Dermis microvascular lymphatic vessel endothelial cell (primary cell): ENCODE measurements around the gene RTN4RL1. TPM values are rescaled to one million over a fixed set of nuclear protein-coding genes. Genes with fewer than 3 reads are reported as not detected.

Experiments
- DNase-seq, 2 donors: peaks; one replicate each; pipeline versions ENCODE4 v3.0.0 to v3.0.0-alpha.2; 2010; ENCODE audit warnings: low read depth in 2 of 2
- total RNA-seq: library from RNA; depleted of rRNA; stranded (reverse); fragments of >200 nt; gene quantifications from 2 replicates; pipeline ENCODE4 v1.2.1, GENCODE V29; 2014

The RTN4RL1 gene
- total RNA-seq, 1 donor from 2014 or later, result 0.26 TPM

GRCh38 chr17:1919201-1919600, 105.9 kb downstream of the RTN4RL1 start:
- no peak for DNase-seq

- DNase-seq, result no peak
Measured at GRCh38 chr17:1918346-1919162, 106.6 kb downstream of the RTN4RL1 start.

GRCh38 chr17:1916963-1917715, 108.0 kb downstream of the RTN4RL1 start:
- DNase-seq, result no peak

- no peak for DNase-seq
Measured at GRCh38 chr17:1916316-1916715, 108.8 kb downstream of the RTN4RL1 start.

GRCh38 chr17:1915889-1916288, 109.2 kb downstream of the RTN4RL1 start:
- DNase-seq, result no peak

- DNase-seq, result peak; percentile 89 to 92
Measured at GRCh38 chr17:1914661-1915083, 110.5 kb downstream of the RTN4RL1 start.

GRCh38 chr17:1913702-1914101, 111.4 kb downstream of the RTN4RL1 start:
- no peak for DNase-seq

GRCh38 chr17:1912146-1912545, 113.0 kb downstream of the RTN4RL1 start:
- DNase-seq, result no peak

GRCh38 chr17:1909985-1910384, 115.1 kb downstream of the RTN4RL1 start:
- DNase-seq, result no peak

GRCh38 chr17:1908699-1909309, 116.3 kb downstream of the RTN4RL1 start:
- DNase-seq, result peak; percentile 73 to 74

GRCh38 chr17:1907909-1908698, 117.0 kb downstream of the RTN4RL1 start:
- DNase-seq, result peak in 1 of 2 donors; percentile 33

GRCh38 chr17:1907216-1907631, 117.9 kb downstream of the RTN4RL1 start:
- no peak for DNase-seq

- no peak for DNase-seq
Measured at GRCh38 chr17:1906662-1907101, 118.5 kb downstream of the RTN4RL1 start.

- peak in 1 of 2 donors; percentile 7 for DNase-seq
Measured at GRCh38 chr17:1905190-1905913, 119.8 kb downstream of the RTN4RL1 start.

GRCh38 chr17:1904273-1905182, 120.6 kb downstream of the RTN4RL1 start:
- DNase-seq, result no peak

GRCh38 chr17:1899403-1900000, 125.6 kb downstream of the RTN4RL1 start:
- DNase-seq, result no peak

- no peak for DNase-seq
Measured at GRCh38 chr17:1898872-1899271, 126.3 kb downstream of the RTN4RL1 start.

- no peak for DNase-seq
Measured at GRCh38 chr17:1898332-1898731, 126.8 kb downstream of the RTN4RL1 start.

- no peak for DNase-seq
Measured at GRCh38 chr17:1897105-1897656, 128.0 kb downstream of the RTN4RL1 start.
